ENCODE data around the gene CCDC70.

DNA sequence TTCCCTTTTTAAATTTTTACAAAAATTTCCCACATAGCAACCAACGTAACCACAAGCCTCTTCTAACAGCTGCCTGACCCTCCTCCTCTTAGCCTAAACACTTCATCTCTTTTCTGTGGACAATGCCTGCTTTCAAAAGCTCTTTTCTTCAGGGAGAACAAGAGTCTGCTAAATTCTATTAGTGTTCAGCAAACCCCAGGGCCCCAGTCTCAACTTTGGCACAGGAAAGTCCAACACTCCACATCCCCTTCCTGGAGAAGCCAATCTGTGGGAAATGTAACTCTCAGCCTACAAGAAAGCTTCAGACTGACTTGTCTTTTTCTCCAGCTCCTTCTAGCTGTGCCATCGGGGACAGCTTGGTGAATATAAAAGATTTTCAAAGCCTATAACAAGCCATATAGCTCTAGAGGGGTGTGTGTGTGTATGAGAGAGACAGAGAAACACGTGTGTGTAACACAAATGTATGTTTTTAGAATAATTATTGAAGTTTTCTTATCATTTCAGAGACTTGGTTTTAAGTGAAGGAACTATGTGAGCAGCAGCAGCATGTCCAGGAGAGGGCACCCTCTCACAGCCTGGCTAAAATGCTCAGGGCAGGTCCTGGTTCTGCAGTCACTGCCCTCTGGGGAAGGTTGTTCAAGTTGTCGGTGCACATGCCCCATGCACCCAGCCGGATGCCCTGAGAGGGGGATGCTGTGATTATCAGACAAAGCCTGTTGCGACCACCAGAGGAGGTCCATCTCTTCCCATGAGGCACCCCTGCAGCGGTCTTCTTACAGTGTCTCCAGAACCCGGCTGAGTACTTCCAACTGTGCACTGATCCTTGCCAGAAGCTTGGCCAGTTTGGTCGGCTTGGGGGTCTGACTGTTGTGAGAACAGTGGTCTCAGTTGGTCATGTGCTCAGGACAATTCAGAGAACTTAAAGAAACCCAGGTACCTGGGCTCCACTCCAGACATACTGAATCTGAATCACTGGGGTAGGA lies 34.4 kb downstream of the CCDC70 start:
- TF ChIP-seq, protein P1, sequence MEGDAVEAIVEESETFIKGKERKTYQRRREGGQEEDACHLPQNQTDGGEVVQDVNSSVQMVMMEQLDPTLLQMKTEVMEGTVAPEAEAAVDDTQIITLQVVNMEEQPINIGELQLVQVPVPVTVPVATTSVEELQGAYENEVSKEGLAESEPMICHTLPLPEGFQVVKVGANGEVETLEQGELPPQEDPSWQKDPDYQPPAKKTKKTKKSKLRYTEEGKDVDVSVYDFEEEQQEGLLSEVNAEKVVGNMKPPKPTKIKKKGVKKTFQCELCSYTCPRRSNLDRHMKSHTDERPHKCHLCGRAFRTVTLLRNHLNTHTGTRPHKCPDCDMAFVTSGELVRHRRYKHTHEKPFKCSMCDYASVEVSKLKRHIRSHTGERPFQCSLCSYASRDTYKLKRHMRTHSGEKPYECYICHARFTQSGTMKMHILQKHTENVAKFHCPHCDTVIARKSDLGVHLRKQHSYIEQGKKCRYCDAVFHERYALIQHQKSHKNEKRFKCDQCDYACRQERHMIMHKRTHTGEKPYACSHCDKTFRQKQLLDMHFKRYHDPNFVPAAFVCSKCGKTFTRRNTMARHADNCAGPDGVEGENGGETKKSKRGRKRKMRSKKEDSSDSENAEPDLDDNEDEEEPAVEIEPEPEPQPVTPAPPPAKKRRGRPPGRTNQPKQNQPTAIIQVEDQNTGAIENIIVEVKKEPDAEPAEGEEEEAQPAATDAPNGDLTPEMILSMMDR (IDR thresholded peaks at IDR 0.05; ENCODE audit: control extremely low read depth in 1 of 3, insufficient read depth in 1 of 3, low read depth in 1 of 3, low read length in 3 of 3) = peak; percentile 86 to 93 (median 88)
- TF ChIP-seq SP1 (IDR thresholded peaks at IDR 0.05; ENCODE audit: low read depth, low read length) (no peak), RBBP5 (IDR thresholded peaks at IDR 0.05; ENCODE audit: borderline replicate concordance, low read depth, low read length) (no peak), ZNF274 (IDR thresholded peaks at IDR 0.05; ENCODE audit: borderline replicate concordance, extremely low read depth, low read length) (no peak), CEBPB (IDR thresholded peaks at IDR 0.05; ENCODE audit: low read depth, low read length) (no peak), POLR2A (IDR thresholded peaks at IDR 0.05; ENCODE audit: control extremely low read depth in 1 of 2, low read depth in 2 of 2, low read length in 2 of 2) (no peak), SUZ12 (IDR thresholded peaks at IDR 0.05; ENCODE audit: low read length) (no peak), SP2 (IDR thresholded peaks at IDR 0.05; ENCODE audit: low read length) (no peak), RFX5 (IDR thresholded peaks at IDR 0.05; ENCODE audit: borderline replicate concordance, low read depth, low read length) (no peak)

Measured in H1 (cell line).